ENCODE measurements around the gene ZFY. TPM values are rescaled to one million over a fixed set of nuclear protein-coding genes. Genes with fewer than 3 reads are reported as not detected.

The ZFY gene
- total RNA-seq, 4 donors from 2014 or later, result 19.8 to 29.0 TPM; not detected in 2

DNA sequence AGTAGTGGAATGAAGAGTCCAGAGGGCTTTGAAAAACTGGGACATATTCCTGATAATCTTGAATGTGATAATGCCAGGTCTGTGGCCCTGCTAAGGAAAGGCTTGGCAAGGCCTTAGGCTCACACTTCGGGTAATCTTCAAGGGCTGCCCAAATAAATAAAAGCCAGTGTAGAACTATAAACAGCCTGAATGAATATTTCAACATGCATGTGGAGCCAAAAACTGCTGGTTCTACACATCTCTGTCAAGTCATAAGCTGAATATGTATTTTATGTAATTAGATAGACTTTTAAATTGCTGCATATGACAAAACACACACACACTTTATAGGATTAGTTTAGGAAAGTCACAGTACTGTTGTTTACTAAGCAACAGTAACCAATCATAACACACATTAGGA, 30.4 kb downstream of the ZFY start:
- no peak for ATAC-seq
- Histone ChIP-seq H3K27ac (no peak overlapping the region), H3K36me3 (no peaks in the 10 kb centered on the region), H3K4me3 (no peak overlapping the region), H3K27me3 (no peaks in the 10 kb centered on the region), H3K9me3 (no peaks in the 10 kb centered on the region), H3K4me1 (peaks cover 0 to 25% (median 0%) of the 10 kb centered on the region in 3 donors)
- TF ChIP-seq POLR2AphosphoS5 (IDR thresholded peaks at IDR 0.05), result no peak
- no peak for TF ChIP-seq POLR2A (IDR thresholded peaks at IDR 0.05)
- TF ChIP-seq EP300 (IDR thresholded peaks at IDR 0.05), result no peak
- TF ChIP-seq, protein P1, sequence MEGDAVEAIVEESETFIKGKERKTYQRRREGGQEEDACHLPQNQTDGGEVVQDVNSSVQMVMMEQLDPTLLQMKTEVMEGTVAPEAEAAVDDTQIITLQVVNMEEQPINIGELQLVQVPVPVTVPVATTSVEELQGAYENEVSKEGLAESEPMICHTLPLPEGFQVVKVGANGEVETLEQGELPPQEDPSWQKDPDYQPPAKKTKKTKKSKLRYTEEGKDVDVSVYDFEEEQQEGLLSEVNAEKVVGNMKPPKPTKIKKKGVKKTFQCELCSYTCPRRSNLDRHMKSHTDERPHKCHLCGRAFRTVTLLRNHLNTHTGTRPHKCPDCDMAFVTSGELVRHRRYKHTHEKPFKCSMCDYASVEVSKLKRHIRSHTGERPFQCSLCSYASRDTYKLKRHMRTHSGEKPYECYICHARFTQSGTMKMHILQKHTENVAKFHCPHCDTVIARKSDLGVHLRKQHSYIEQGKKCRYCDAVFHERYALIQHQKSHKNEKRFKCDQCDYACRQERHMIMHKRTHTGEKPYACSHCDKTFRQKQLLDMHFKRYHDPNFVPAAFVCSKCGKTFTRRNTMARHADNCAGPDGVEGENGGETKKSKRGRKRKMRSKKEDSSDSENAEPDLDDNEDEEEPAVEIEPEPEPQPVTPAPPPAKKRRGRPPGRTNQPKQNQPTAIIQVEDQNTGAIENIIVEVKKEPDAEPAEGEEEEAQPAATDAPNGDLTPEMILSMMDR (IDR thresholded peaks at IDR 0.05), result no peak
- WGBS, 2 donors (ENCODE audit: low coverage in 1 of 2), result 0% methylated on average over 1 of the region's 1 CpG; no CpG with 5 or more reads in 1 of the 2 donors

- no peaks in the 10 kb centered on the region for H3K9me3 ChIP-seq
- peaks cover 0 to under 1% of the 10 kb centered on the region in 2 donors for H3K36me3 ChIP-seq
- TF ChIP-seq EP300 (IDR thresholded peaks at IDR 0.05) (no peak), POLR2A (IDR thresholded peaks at IDR 0.05) (no peak), POLR2AphosphoS5 (IDR thresholded peaks at IDR 0.05) (no peak)
- TF ChIP-seq, protein P1 (IDR thresholded peaks at IDR 0.05), result no peak
- no peak for ATAC-seq
- peaks cover 0 to 25% (median 0%) of the 10 kb centered on the region in 3 donors for H3K4me1 ChIP-seq
- H3K27me3 ChIP-seq, result no peaks in the 10 kb centered on the region
- no peak overlapping the region for H3K4me3 ChIP-seq
- H3K27ac ChIP-seq, result no peak overlapping the region
Measured at GRCh38 chrY:2969561-2969960, 34.4 kb downstream of the ZFY start.

DNA sequence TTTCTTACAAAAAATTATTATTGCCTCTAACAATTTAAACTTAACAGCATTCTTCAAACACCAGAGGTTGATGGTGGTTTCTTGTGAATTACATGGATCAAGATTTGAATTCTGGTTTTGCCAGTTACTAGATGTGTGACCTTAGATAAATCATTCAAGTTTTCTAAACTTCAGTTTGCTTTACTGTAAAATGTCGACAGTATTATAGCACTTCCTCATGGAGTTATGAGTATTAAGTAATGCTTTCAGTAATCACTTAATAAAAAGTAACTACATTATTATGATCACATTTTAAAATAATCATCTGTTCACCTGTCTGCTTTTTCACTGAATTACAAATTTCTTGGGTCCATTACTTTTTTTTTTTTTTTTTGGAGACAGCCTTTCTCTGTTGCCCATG, 37.5 kb downstream of the ZFY start:
- Histone ChIP-seq H3K27me3 (no peaks in the 10 kb centered on the region), H3K27ac (no peak overlapping the region), H3K9me3 (no peaks in the 10 kb centered on the region), H3K36me3 (peaks cover 0 to 27% of the 10 kb centered on the region in 2 donors), H3K4me3 (no peak overlapping the region), H3K4me1 (peaks cover 0 to 12% (median 0%) of the 10 kb centered on the region in 3 donors)
- no peak for ATAC-seq
- 46% methylated on average over 1 of the region's 1 CpG; no CpG with 5 or more reads in 1 of the 2 donors for WGBS, 2 donors (ENCODE audit: low coverage in 1 of 2)
- no peak for TF ChIP-seq POLR2AphosphoS5 (IDR thresholded peaks at IDR 0.05)
- TF ChIP-seq, protein P1 (IDR thresholded peaks at IDR 0.05), result no peak
- no peak for TF ChIP-seq EP300 (IDR thresholded peaks at IDR 0.05)
- no peak for TF ChIP-seq POLR2A (IDR thresholded peaks at IDR 0.05)

DNA sequence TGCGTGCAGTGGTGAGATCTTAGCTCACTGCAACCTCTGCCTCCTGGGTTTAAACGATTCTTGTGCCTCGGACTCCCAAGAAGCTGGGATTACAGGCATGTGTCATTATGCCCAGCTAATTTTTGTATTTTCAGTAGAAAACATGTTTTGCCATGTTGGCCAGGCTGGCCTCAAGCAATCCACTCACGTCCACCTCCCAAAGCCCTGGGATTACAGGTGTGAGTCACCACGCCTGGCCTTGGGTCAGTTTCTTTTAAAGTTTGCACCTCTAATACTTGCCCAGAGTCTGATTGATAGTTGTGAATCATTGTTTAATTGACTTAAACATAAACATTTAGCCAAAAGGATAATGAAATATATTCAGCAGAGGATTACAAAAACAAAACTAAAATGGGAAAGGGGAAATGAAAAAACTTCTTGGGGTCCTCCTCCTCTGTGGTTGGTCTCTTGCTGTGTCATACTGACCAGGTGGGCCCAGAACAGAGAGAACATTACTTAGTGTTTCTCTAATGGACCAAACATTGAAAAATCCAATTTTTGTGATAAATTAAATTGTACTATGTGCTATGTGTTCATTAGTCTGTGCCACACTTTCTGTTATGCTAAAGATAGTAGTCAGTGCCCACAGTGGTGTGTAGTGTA, 38.0 kb downstream of the ZFY start:
- Histone ChIP-seq H3K36me3 (peaks cover 0 to 32% of the 10 kb centered on the region in 2 donors), H3K4me3 (no peak overlapping the region), H3K4me1 (peaks cover 0 to 12% (median 0%) of the 10 kb centered on the region in 3 donors), H3K9me3 (no peaks in the 10 kb centered on the region), H3K27me3 (no peaks in the 10 kb centered on the region), H3K27ac (no peak overlapping the region)
- no peak for ATAC-seq
- WGBS, 2 donors (ENCODE audit: low coverage in 1 of 2), result 53% methylated on average over 2 of the region's 5 CpGs; no CpG with 5 or more reads in 1 of the 2 donors
- TF ChIP-seq EP300 (IDR thresholded peaks at IDR 0.05) (no peak), POLR2A (IDR thresholded peaks at IDR 0.05) (no peak), POLR2AphosphoS5 (IDR thresholded peaks at IDR 0.05) (no peak)
- TF ChIP-seq, protein P1 (IDR thresholded peaks at IDR 0.05), result no peak

GRCh38 chrY:2979283-2979682, 44.1 kb downstream of the ZFY start:
- Histone ChIP-seq H3K27me3 (no peaks in the 10 kb centered on the region), H3K9me3 (no peaks in the 10 kb centered on the region), H3K36me3 (peaks cover 0 to 54% of the 10 kb centered on the region in 2 donors), H3K27ac (no peak overlapping the region), H3K4me3 (no peak overlapping the region), H3K4me1 (no peaks in the 10 kb centered on the region)
- ATAC-seq, result no peak
- WGBS, 2 donors (ENCODE audit: low coverage in 1 of 2), result 94% methylated on average over 3 of the region's 6 CpGs; no CpG with 5 or more reads in 1 of the 2 donors
- no peak for TF ChIP-seq POLR2A (IDR thresholded peaks at IDR 0.05)
- TF ChIP-seq POLR2AphosphoS5 (IDR thresholded peaks at IDR 0.05), result no peak
- TF ChIP-seq, protein P1 (IDR thresholded peaks at IDR 0.05), result no peak
- no peak for TF ChIP-seq EP300 (IDR thresholded peaks at IDR 0.05)
